Measurements from ENCODE around the gene TRIM17.

DNA sequence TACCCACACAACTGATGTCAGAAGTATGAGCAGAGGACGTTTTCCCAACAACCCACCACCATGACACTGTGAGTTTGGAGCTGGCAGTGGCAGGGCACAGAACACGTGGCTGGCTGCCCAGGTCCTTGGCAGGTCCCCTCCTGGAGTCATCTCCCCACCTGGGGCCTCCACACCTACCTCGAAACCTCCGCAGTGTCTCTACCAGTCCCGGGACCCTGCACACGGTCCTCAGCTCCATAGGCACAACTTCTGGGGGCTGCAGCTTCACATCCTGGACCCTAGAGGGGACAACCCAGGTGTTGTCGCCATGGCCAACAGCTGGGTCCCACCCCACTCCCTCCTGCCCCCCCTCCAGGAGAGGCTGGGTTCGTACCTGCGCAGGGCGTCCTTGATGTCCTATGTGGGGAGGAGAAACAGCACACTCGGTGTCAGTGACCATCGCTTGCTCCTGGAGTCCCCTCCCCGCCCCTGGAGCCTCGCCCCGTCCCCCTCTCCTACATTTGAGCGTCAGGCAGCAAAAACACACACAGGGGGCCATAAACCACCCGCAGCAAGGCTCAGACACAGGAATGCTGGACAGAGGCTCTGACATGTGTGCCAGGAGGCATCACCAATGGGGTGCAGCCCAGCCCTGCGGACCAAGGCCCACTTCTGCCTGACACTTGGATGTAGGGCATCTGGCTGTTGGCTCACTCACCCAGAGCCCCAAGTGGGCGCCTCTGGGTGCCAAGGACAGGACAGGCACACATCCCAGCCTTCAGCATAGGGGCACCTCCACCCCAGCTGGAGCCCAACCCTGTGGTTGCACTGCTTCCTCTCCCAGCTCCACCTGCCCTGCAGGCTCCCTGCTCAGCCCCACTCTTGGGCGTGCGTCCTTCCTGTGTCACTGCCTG is 19.6 kb downstream of the TRIM17 start:
- TF ChIP-seq, protein P1, sequence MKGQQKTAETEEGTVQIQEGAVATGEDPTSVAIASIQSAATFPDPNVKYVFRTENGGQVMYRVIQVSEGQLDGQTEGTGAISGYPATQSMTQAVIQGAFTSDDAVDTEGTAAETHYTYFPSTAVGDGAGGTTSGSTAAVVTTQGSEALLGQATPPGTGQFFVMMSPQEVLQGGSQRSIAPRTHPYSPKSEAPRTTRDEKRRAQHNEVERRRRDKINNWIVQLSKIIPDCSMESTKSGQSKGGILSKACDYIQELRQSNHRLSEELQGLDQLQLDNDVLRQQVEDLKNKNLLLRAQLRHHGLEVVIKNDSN (IDR thresholded peaks at IDR 0.05): no peak
- no peak for TF ChIP-seq TCF12 (IDR thresholded peaks at IDR 0.05; ENCODE audit: low read depth)
- TF ChIP-seq RAD21 (IDR thresholded peaks at IDR 0.05; ENCODE audit: low read depth): no peak
- no peak for TF ChIP-seq TAF1 (IDR thresholded peaks at IDR 0.05; ENCODE audit: low read depth)
- no peak for TF ChIP-seq FOXM1 (IDR thresholded peaks at IDR 0.05; ENCODE audit: borderline replicate concordance, low read depth)
- TF ChIP-seq, protein P2, sequence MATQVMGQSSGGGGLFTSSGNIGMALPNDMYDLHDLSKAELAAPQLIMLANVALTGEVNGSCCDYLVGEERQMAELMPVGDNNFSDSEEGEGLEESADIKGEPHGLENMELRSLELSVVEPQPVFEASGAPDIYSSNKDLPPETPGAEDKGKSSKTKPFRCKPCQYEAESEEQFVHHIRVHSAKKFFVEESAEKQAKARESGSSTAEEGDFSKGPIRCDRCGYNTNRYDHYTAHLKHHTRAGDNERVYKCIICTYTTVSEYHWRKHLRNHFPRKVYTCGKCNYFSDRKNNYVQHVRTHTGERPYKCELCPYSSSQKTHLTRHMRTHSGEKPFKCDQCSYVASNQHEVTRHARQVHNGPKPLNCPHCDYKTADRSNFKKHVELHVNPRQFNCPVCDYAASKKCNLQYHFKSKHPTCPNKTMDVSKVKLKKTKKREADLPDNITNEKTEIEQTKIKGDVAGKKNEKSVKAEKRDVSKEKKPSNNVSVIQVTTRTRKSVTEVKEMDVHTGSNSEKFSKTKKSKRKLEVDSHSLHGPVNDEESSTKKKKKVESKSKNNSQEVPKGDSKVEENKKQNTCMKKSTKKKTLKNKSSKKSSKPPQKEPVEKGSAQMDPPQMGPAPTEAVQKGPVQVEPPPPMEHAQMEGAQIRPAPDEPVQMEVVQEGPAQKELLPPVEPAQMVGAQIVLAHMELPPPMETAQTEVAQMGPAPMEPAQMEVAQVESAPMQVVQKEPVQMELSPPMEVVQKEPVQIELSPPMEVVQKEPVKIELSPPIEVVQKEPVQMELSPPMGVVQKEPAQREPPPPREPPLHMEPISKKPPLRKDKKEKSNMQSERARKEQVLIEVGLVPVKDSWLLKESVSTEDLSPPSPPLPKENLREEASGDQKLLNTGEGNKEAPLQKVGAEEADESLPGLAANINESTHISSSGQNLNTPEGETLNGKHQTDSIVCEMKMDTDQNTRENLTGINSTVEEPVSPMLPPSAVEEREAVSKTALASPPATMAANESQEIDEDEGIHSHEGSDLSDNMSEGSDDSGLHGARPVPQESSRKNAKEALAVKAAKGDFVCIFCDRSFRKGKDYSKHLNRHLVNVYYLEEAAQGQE (IDR thresholded peaks at IDR 0.05; ENCODE audit: low read depth): no peak; the same call in 1 of the 2 replicates
- no peak for TF ChIP-seq NFIC (IDR thresholded peaks at IDR 0.05)
- no peak for TF ChIP-seq ZBTB7A (IDR thresholded peaks at IDR 0.05; ENCODE audit: low read depth)
- no peak for TF ChIP-seq TEAD4 (IDR thresholded peaks at IDR 0.05)
- TF ChIP-seq EP300 (IDR thresholded peaks at IDR 0.05; ENCODE audit: borderline replicate concordance): no peak
